ENCODE results near the gene TRIM25. TPM values are rescaled to one million over a fixed set of nuclear protein-coding genes. Genes with fewer than 3 reads are reported as not detected.

Gene TRIM25
- total RNA-seq, 2 donors from 2014 or later = 197 to 235 TPM

DNA sequence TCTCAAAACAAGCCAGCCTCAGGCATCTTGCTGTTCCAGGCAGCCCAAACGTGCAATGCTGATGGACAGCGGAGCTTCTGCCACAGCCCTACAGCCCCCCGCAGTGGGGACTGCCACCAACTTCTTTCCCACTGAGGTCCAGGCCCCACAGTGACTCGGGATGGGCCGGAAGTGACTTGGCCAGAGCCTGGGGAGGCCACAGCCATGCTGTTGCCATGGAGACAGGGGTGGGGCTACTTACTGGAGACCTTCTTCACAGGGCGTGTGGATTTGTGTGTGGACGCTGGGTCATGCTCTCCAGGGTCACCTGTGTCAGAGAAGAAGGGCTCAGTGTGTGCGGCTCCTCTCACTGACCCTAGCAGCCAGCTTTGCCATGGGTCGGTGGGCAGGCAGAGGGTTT is 15.0 kb downstream of the TRIM25 start:
- H3K4me3 Mint-ChIP-seq = no peak overlapping the region
- H3K9me3 Mint-ChIP-seq = no peaks in the 10 kb centered on the region
- peaks cover 18% of the 10 kb centered on the region for H3K4me1 Mint-ChIP-seq (ENCODE audit: low read depth)
- H3K27ac Mint-ChIP-seq = no peak overlapping the region
- no peak for ATAC-seq (replicated peaks in 1 of 2)
- DNase-seq = no peak
- H3K27me3 Mint-ChIP-seq (ENCODE audit: low read depth) = no peaks in the 10 kb centered on the region
- H3K36me3 Mint-ChIP-seq (ENCODE audit: insufficient read depth in 2 of 2) = peaks cover 24 to 43% of the 10 kb centered on the region in 2 donors

DNA sequence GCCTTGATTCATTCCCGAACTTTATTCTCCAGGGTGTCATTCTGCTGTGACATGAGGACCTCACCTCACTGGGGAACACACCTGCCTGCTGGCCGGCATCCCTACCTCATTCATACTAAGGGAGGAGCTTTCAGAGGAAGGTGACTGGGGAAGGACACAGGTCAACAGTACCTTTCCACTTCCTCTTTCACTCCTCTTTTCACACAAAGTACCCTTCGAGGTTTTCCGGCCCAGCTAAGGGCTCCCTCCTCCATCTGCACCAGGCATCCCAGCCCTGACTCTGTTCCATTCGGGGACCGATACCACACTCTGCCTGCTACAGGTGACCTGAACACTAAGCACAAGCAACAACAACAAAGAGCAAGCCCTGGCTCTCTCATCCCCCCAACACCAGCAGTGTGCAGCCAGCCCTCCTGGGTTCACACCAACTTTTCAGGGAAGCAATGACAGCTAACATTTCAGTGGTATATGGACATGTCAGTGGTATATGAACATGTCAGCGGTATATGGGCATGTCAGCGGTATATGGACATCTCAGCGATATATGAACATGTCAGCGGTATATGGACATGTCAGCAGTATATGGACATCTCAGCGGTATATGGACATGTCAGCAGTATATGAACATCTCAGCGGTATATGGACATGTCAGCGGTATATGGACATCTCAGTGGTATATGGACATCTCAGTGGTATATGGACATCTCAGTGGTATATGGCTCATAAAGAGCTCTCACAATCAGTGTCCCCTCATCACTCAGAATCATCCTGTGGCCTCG is 16.0 kb downstream of the TRIM25 start:
- Mint-ChIP-seq H3K4me3 (no peak overlapping the region), H3K9me3 (no peaks in the 10 kb centered on the region), H3K36me3 (ENCODE audit: insufficient read depth in 2 of 2) (peaks cover 27 to 41% of the 10 kb centered on the region in 2 donors), H3K27ac (peak overlapping the region; percentile 21), H3K27me3 (ENCODE audit: low read depth) (no peaks in the 10 kb centered on the region), H3K4me1 (ENCODE audit: low read depth) (peaks cover 17% of the 10 kb centered on the region)
- ATAC-seq (replicated peaks in 1 of 2) = peak in 1 of 2 donors; percentile 14
- no peak for DNase-seq

DNA sequence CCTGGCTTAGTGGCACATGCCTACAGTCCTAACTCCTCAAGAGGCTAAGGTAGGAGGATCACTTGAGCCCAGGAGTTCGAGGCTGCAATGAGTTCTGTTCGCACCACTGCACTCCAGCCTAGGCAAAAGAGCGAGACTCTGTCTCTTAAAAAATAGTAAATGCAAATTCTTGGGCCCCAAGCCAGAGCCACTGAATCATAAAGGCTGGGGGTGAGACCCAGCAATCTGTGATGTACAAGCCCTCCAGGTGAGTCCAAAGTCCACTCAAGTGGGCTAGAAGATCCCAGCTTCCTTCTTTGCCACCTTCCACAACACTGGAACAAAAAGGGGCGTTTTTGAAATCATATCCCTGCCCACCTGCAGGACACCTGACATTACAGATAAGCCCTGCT is 16.9 kb downstream of the TRIM25 start:
- Mint-ChIP-seq H3K4me1 (ENCODE audit: low read depth) (peaks cover 21% of the 10 kb centered on the region), H3K36me3 (ENCODE audit: insufficient read depth in 2 of 2) (peaks cover 35 to 45% of the 10 kb centered on the region in 2 donors), H3K4me3 (no peak overlapping the region), H3K27me3 (ENCODE audit: low read depth) (no peaks in the 10 kb centered on the region), H3K27ac (no peak overlapping the region), H3K9me3 (no peaks in the 10 kb centered on the region)
- ATAC-seq (replicated peaks in 1 of 2) (no peak), DNase-seq (no peak)

DNA sequence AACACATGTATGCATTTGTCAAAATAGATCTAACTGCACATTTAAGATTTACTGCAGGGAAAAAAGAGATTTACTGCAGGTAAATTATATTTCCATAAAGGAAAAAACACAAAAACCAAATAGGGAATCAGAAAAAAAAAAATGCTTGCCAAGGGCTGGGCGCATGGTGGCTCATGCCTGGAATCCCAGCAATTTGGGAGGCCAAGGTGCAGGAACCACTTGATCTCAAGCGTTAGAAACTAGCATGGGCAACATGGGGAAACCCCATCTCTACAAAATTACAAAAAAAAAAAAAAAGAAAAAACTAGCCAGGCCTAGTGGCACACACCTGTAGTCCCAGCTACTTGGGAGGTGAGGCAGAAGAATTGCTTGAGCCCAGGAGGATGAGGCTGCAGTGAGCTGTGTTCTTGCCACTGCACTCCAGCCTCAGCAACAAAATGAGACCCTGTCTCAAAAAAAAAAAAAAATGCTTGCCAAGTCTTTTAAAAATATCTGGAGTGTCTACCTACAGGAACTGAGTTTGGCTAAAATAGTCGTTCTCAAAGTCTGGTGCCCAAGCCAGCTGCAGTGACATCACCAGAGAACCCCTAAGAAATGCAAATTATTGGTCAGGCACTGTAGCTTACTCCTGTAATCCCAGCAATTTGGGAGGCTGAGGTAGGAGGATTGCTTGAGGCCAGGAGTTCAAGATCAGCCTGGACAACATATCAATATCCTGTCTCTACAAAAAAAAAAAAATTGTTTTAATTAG is 17.5 kb downstream of the TRIM25 start:
- H3K4me3 Mint-ChIP-seq = no peak overlapping the region
- peaks cover 35 to 45% of the 10 kb centered on the region in 2 donors for H3K36me3 Mint-ChIP-seq (ENCODE audit: insufficient read depth in 2 of 2)
- no peak for ATAC-seq (replicated peaks in 1 of 2)
- DNase-seq = no peak
- no peak overlapping the region for H3K27ac Mint-ChIP-seq
- H3K9me3 Mint-ChIP-seq = no peaks in the 10 kb centered on the region
- H3K27me3 Mint-ChIP-seq (ENCODE audit: low read depth) = no peaks in the 10 kb centered on the region
- peaks cover 21% of the 10 kb centered on the region for H3K4me1 Mint-ChIP-seq (ENCODE audit: low read depth)

DNA sequence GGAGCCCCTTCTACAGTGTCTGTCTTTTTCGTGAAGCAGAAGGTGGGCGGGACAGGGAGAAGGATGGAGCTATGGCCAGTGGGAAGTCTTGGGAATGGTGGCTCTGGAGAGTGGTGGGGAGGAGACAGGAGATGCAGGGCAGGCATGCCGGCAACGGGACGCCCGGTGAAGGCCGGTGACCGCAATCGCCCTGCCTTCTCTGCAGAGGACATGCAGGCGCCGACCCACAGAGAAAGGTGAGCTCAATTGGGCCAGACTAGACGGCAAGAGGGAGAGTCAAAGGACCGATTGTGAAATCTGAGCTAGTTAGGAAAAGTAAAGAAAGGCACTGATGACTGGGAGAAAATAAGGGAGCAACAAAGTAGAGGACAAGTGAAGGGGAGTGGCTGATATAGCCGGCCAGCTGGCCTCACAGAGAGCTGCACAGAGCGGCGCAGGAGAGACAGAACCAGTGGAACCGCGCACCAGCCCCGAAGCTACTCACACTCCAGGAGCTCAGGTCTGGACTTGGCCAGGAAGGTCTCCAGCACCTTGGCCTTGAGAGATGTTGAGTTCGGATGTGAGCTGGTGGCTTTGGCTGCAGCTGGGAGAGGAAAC is 18.9 kb downstream of the TRIM25 start:
- H3K27ac Mint-ChIP-seq = peak overlapping the region; percentile 20
- ATAC-seq (replicated peaks in 1 of 2) (no peak), DNase-seq (no peak)
- H3K36me3 Mint-ChIP-seq (ENCODE audit: insufficient read depth in 2 of 2) = peaks cover 33 to 48% of the 10 kb centered on the region in 2 donors
- H3K27me3 Mint-ChIP-seq (ENCODE audit: low read depth) = no peaks in the 10 kb centered on the region
- H3K4me1 Mint-ChIP-seq (ENCODE audit: low read depth) = peaks cover 21% of the 10 kb centered on the region
- H3K9me3 Mint-ChIP-seq = no peaks in the 10 kb centered on the region
- H3K4me3 Mint-ChIP-seq = no peak overlapping the region

DNA sequence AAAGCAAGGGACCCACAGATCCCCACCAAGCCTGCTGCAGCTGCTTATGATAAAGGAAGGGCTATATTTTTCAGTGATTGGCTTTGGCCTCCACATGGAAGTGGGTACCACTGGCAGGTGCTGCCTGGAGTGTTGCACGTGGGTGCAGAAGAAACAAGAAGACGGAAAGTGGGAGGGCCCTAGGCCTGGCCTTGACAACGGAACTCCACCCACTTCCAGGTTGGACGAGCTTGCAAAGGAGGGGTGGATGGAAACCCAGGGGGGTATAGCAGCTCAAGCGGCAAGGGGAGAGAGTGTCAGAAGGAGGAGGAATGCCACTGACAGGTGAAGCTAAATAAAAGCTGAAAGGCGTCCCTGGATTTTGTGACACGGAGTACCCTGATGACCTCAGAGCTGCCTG is 20.3 kb downstream of the TRIM25 start:
- Mint-ChIP-seq H3K36me3 (ENCODE audit: insufficient read depth in 2 of 2) (peaks cover 33 to 53% of the 10 kb centered on the region in 2 donors), H3K27ac (peak overlapping the region; percentile 10), H3K4me3 (no peak overlapping the region), H3K4me1 (ENCODE audit: low read depth) (peaks cover 21% of the 10 kb centered on the region), H3K9me3 (no peaks in the 10 kb centered on the region), H3K27me3 (ENCODE audit: low read depth) (no peaks in the 10 kb centered on the region)
- ATAC-seq (replicated peaks in 1 of 2) = no peak
- DNase-seq = no peak

DNA sequence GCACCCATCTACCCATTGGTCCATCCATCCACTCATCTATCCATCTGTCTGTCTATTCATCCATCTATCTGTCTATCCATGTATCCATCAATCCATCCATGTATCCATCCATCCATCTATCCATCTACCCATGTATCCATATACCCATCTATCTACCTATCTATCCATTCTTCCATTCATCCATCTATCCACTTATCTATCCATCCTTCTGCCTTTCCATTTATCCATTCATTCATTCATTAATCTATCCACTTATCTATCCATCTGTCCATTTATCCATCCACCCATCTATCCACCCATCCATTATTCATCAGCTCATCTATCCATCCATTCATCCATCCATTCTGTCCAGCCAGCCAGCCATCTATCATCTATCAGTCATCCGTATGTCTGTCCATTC is 21.5 kb downstream of the TRIM25 start:
- H3K27ac Mint-ChIP-seq = peak overlapping the region; percentile 1
- H3K27me3 Mint-ChIP-seq (ENCODE audit: low read depth) = no peaks in the 10 kb centered on the region
- peaks cover 28 to 58% of the 10 kb centered on the region in 2 donors for H3K36me3 Mint-ChIP-seq (ENCODE audit: insufficient read depth in 2 of 2)
- DNase-seq (no peak), ATAC-seq (replicated peaks in 1 of 2) (no peak)
- H3K4me3 Mint-ChIP-seq = no peak overlapping the region
- peaks cover 11% of the 10 kb centered on the region for H3K4me1 Mint-ChIP-seq (ENCODE audit: low read depth)
- H3K9me3 Mint-ChIP-seq = peaks cover 0 to under 1% of the 10 kb centered on the region in 2 donors

DNA sequence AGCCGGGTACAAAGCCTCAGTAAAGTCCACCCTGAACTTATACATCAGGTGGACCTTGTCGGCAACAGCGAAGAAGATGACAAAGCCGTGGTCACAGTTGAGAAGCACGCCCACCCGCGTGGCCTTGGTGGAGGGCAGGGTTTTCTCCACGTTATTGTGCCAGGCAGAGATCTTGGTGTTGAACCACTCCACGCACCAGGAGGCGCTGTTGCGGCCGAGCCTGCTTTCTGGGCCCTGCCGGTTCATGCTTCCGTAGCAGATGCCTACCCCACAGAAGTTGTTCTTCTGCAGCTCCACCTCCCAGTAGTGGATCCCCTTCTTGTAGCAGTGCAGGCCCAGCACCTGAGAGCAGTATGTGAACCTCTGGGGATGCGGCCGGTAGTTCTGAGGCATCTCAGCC is 22.1 kb downstream of the TRIM25 start:
- peak; percentile 26 to 31 for ATAC-seq (replicated peaks in 1 of 2)
- peak; percentile 42 to 61 for DNase-seq
- Mint-ChIP-seq H3K27ac (no peak overlapping the region), H3K4me1 (ENCODE audit: low read depth) (peaks cover 5% of the 10 kb centered on the region), H3K27me3 (ENCODE audit: low read depth) (no peaks in the 10 kb centered on the region), H3K9me3 (peaks cover 0 to 2% of the 10 kb centered on the region in 2 donors), H3K36me3 (ENCODE audit: insufficient read depth in 2 of 2) (peaks cover 32 to 62% of the 10 kb centered on the region in 2 donors), H3K4me3 (no peak overlapping the region)

DNA sequence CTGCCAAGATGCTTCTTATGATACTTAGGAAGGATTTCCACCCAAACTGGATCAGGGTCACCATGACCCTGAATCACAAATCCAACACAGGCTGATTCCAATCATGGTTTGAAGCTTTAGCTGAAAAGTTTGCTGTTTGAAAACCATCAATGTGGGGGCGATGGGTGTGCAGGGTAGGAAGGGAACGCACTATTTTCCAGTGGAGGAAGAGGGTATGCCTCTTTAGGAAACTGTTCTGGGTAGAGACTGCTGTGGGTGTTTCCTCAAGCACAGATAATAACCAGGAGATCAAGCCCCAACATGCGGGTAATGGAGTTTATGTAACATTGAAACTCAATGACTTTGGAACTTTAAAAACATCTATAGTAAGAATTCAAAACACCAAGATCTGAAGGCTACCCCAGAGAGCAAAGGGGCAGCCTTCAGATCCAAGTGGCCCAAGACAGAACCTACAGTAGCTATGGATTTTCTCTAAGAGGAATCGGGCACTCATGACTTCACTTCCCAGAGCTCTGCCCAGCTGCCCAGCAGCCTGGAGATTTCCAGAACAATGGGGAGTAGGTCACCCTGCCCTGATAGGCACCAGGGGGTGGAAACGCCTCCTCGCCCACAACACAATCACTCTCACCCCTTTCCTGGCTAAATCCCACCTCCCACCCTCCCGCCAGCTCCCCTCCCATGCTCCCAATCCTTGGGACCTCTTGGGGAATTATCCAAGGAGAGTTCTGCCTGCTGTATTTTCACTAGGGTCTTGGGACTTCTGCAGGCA is 22.8 kb downstream of the TRIM25 start:
- Mint-ChIP-seq H3K27ac (no peak overlapping the region), H3K4me3 (no peak overlapping the region), H3K36me3 (ENCODE audit: insufficient read depth in 2 of 2) (peaks cover 33 to 66% of the 10 kb centered on the region in 2 donors), H3K4me1 (ENCODE audit: low read depth) (peaks cover 4% of the 10 kb centered on the region), H3K27me3 (ENCODE audit: low read depth) (no peaks in the 10 kb centered on the region), H3K9me3 (peaks cover 0 to 2% of the 10 kb centered on the region in 2 donors)
- DNase-seq (no peak), ATAC-seq (replicated peaks in 1 of 2) (no peak)

DNA sequence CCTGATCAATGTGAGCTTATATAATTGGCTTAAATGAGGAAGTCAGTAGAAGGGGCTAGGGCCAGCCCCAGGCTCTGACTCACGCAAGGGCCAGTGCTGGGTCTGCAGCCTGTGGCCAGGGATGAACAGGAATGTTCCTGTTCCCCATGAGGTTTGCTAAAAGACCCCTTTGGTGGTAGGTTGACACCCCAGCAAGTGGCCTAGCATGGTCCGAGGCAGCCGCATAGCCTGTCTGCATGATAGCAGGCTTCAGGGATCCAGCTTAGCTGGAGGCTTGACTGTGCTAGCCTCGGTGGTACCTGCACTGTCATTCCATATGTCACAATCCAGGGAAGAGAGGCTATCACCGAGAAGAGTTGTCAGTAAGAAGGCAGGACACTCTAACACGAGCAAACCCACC is 23.5 kb downstream of the TRIM25 start:
- Mint-ChIP-seq H3K9me3 (peaks cover 0 to 2% of the 10 kb centered on the region in 2 donors), H3K27me3 (ENCODE audit: low read depth) (no peaks in the 10 kb centered on the region), H3K36me3 (ENCODE audit: insufficient read depth in 2 of 2) (peaks cover 33 to 63% of the 10 kb centered on the region in 2 donors), H3K4me1 (ENCODE audit: low read depth) (peaks cover 4% of the 10 kb centered on the region), H3K27ac (no peak overlapping the region), H3K4me3 (no peak overlapping the region)
- ATAC-seq (replicated peaks in 1 of 2) (no peak), DNase-seq (no peak)

DNA sequence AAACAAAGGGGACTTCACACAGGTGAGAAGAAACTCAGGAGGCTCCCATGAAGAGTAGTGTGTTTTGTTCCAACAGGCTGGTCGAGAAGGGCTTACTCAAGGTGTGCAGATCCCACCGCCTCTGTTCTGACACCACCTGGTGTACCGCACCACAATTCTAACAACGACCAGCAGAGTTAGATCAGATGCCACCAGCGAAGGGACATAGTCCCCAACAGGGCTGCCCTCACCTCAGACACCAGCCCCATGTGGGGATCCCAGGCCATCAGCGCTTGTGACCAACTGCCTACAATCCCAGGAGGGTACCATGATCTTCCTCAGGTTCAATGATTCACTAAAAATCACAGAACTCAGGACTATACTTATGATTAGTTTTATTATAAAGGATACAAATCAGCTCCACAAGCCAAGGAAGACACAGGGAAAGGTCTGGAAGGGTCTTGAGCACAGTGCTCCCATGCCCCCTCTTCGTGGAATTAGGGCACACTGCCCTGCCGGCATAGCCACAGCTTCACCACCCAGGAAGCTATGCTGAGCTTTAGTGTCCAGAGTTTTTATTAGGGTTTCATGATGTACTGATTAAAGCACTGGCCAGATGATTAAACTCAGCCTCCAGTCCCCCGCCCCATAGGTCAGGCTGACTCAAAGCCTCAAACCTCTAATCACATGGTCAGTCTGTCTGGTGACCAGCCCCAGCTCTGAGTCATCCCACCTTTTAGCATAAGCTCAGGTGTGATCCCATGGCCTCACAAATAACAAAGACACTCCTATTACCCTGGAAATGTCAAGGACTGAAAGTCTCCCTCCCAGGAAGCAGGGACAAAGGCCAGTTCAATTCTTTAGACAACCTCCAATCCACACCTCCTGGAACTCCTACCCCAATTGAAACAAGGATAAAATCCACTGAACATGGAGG is 26.0 kb downstream of the TRIM25 start:
- Mint-ChIP-seq H3K27me3 (ENCODE audit: low read depth) (no peaks in the 10 kb centered on the region), H3K9me3 (peaks cover 0 to 2% of the 10 kb centered on the region in 2 donors), H3K36me3 (ENCODE audit: insufficient read depth in 2 of 2) (peaks cover 24 to 53% of the 10 kb centered on the region in 2 donors), H3K4me3 (no peak overlapping the region), H3K4me1 (ENCODE audit: low read depth) (peaks cover 4% of the 10 kb centered on the region), H3K27ac (peak overlapping the region; percentile 10)
- ATAC-seq (replicated peaks in 1 of 2) (peak in 1 of 2 donors; percentile 12), DNase-seq (no peak)

DNA sequence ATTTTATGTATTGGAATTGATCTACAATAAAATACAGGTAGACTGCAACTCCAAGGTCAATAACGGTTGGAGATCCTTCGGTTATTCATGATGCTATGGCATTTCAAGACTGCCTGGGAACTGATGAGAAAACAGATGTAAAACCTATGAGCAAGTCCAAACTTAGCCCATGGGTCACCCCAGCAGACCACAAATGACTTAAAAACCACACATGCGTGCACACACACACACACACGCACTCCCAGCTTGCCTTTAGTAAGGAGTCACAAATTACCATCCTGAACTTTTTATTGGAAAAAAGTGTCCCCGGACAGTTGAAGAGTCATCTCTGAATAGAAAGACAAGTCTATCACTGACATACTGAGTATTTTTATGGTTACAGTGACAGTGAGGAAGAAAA is 26.7 kb downstream of the TRIM25 start:
- peaks cover 0 to 2% of the 10 kb centered on the region in 2 donors for H3K9me3 Mint-ChIP-seq
- no peak for DNase-seq
- no peaks in the 10 kb centered on the region for H3K27me3 Mint-ChIP-seq (ENCODE audit: low read depth)
- no peaks in the 10 kb centered on the region for H3K4me1 Mint-ChIP-seq (ENCODE audit: low read depth)
- ATAC-seq (replicated peaks in 1 of 2) = no peak
- peak overlapping the region; percentile 10 for H3K27ac Mint-ChIP-seq
- H3K36me3 Mint-ChIP-seq (ENCODE audit: insufficient read depth in 2 of 2) = peaks cover 17 to 46% of the 10 kb centered on the region in 2 donors
- H3K4me3 Mint-ChIP-seq = no peak overlapping the region
